Duodenal mucosa (tissue), 2 donors: ENCODE data around the gene ADK.

ENCODE experiments used
- H3K27ac ChIP-seq: one replicate; pipeline ENCODE4 v1.7.0; 2013; ENCODE audit warnings: low read depth, low read length
- H3K27me3 ChIP-seq, 2 donors: one replicate each; pipeline ENCODE4 v1.7.0; 2013; ENCODE audit warnings: low read length in 2 of 2, control low read depth in 1 of 2; ENCODE audit not compliant: insufficient read depth in 2 of 2, control insufficient read depth in 1 of 2
- H3K36me3 ChIP-seq, 2 donors: one replicate each; pipeline ENCODE4 v1.7.0; 2013; ENCODE audit warnings: low read length in 2 of 2, control low read depth in 1 of 2; ENCODE audit not compliant: insufficient read depth in 2 of 2, control insufficient read depth in 1 of 2
- H3K4me1 ChIP-seq, 2 donors: one replicate each; pipeline ENCODE4 v1.7.0; 2013; ENCODE audit warnings: low read length in 2 of 2, control low read depth in 1 of 2; ENCODE audit not compliant: insufficient read depth in 2 of 2, control insufficient read depth in 1 of 2
- H3K4me3 ChIP-seq, 2 donors: one replicate each; pipeline ENCODE4 v1.7.0; 2013; ENCODE audit warnings: low read length in 2 of 2, low read depth in 1 of 2
- H3K9ac ChIP-seq, 2 donors: one replicate each; pipeline ENCODE4 v1.7.0; 2013; ENCODE audit warnings: low read length in 2 of 2, low read depth in 1 of 2
- H3K9me3 ChIP-seq, 2 donors: one replicate each; pipeline ENCODE4 v1.7.0; 2013; ENCODE audit warnings: low read length in 2 of 2, control low read depth in 1 of 2; ENCODE audit not compliant: control insufficient read depth in 1 of 2

The ADK gene

DNA sequence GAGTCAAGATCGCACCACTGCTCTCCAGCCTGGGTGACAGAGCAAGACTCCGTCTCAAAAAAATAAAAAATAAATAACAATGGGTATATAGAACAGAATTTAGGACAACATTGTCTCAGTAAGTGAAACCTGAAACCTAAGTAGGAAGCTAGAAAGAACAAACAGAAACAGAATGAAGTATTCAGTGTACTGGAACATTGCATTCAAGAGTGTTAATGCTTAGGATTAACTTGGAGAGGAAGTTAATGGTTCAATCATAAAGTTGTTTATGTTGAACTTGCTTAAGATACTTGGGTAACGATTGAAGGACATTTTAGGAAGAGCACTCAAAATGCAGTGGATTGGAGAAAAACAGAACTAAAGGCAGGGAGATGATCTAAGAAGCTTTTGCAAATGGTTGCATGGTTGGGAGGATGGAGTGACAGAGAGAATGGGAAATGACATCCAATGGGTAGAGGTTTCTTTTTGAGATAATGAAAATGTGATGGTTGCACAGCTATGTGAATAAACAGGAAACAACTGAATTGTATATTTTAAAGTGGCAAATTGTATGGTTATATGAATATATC is 233.7 kb downstream of the ADK start:
- no peaks in the 10 kb centered on the region for H3K9me3 ChIP-seq
- no peaks in the 10 kb centered on the region for H3K36me3 ChIP-seq
- H3K27ac ChIP-seq: no peak overlapping the region
- no peak overlapping the region for H3K9ac ChIP-seq
- H3K4me3 ChIP-seq: no peak overlapping the region
- H3K4me1 ChIP-seq: no peaks in the 10 kb centered on the region
- H3K27me3 ChIP-seq: no peaks in the 10 kb centered on the region

DNA sequence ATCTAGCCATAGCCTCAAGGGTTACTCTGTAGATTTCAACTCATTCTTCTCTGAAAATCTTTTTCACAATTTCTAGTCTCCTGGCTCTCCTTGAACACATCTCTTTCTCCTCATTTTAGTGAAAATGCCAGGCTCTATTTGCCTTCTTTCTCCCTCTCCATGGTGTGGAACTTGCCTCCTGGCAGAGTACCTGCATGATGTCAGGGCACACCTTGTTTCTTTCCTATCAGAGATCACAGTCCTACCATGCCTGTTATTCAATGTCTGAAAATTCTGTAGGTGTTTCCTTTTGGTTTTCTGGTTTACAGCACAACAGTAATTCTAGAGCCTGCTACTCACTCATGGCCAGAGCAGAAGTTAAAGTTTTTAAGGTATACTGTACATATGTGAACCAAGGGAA is 237.8 kb downstream of the ADK start:
- Histone ChIP-seq H3K27me3 (no peaks in the 10 kb centered on the region), H3K9ac (no peak overlapping the region), H3K36me3 (no peaks in the 10 kb centered on the region), H3K4me1 (no peaks in the 10 kb centered on the region), H3K9me3 (no peaks in the 10 kb centered on the region), H3K4me3 (no peak overlapping the region), H3K27ac (no peak overlapping the region)

GRCh38 chr10:74391786-74392185 is 240.8 kb downstream of the ADK start:
- Histone ChIP-seq H3K36me3 (no peaks in the 10 kb centered on the region), H3K9ac (no peak overlapping the region), H3K27ac (no peak overlapping the region), H3K4me1 (no peaks in the 10 kb centered on the region), H3K4me3 (no peak overlapping the region), H3K9me3 (no peaks in the 10 kb centered on the region), H3K27me3 (no peaks in the 10 kb centered on the region)

- no peak overlapping the region for H3K27ac ChIP-seq
- H3K4me3 ChIP-seq: no peak overlapping the region
- no peaks in the 10 kb centered on the region for H3K4me1 ChIP-seq
- no peaks in the 10 kb centered on the region for H3K9me3 ChIP-seq
- H3K36me3 ChIP-seq: no peaks in the 10 kb centered on the region
- H3K9ac ChIP-seq: no peak overlapping the region
- H3K27me3 ChIP-seq: no peaks in the 10 kb centered on the region
Observed at GRCh38 chr10:74394416-74394969, 243.5 kb downstream of the ADK start.

- no peak overlapping the region for H3K4me3 ChIP-seq
- peaks cover 0 to 2% of the 10 kb centered on the region in 2 donors for H3K9me3 ChIP-seq
- H3K36me3 ChIP-seq: no peaks in the 10 kb centered on the region
- no peak overlapping the region for H3K27ac ChIP-seq
- H3K9ac ChIP-seq: no peak overlapping the region
- no peaks in the 10 kb centered on the region for H3K4me1 ChIP-seq
- no peaks in the 10 kb centered on the region for H3K27me3 ChIP-seq
Observed at GRCh38 chr10:74400186-74400585, 249.2 kb downstream of the ADK start.

DNA sequence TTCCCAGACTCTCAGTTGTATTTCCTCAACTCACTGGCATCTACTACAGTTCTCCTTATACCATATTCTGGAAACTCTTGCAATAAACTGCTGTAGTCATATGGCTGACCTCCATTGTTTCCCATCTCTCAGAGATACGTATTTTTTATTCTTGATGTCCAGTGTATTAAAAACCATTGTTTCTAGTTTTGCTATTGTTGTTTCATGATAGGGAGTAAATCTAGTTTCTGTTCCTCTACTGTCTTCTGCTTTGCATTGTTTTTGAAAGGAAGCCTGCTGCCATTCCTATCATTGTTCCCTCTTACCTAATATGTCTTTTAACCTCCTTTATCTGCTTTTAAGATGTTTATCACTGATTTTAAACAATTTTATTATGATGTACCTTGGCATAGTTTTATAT is 255.0 kb downstream of the ADK start:
- Histone ChIP-seq H3K4me1 (no peaks in the 10 kb centered on the region), H3K27ac (no peak overlapping the region), H3K36me3 (no peaks in the 10 kb centered on the region), H3K9me3 (peaks cover 0 to 2% of the 10 kb centered on the region in 2 donors), H3K4me3 (no peak overlapping the region), H3K27me3 (no peaks in the 10 kb centered on the region), H3K9ac (no peak overlapping the region)

DNA sequence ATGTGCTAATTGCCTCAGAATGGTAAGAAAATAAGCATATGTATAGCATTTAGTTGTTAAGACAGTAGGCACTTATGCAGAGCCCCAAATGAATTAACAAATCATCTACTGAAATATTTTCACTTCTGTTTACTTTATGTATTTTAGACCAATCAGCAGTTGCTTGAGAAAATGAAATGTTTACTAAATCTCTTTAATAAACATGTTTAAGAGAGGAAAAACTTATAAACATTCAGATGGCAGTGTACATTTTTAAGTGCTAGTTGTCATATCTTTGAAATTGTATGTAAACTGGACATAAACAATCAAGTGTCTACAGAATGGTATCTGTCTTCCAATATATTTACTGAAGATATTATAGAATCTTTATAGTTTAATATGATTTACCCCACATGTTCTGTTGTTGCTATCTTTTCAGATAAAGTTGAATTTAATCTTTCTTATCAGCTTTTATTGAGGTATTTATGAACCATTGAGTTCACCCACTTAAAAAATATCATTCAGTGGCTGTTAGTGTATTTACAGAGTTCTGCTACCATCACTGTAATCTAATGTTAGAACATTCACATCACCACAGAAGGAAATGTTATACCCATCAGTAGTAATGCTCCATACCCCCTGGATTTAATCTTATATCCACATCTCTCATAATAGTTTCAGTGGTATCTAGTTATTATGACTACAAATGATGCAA is 264.3 kb downstream of the ADK start:
- no peak overlapping the region for H3K4me3 ChIP-seq
- H3K4me1 ChIP-seq: no peaks in the 10 kb centered on the region
- no peak overlapping the region for H3K27ac ChIP-seq
- H3K27me3 ChIP-seq: no peaks in the 10 kb centered on the region
- no peak overlapping the region for H3K9ac ChIP-seq
- no peaks in the 10 kb centered on the region for H3K9me3 ChIP-seq
- H3K36me3 ChIP-seq: no peaks in the 10 kb centered on the region

DNA sequence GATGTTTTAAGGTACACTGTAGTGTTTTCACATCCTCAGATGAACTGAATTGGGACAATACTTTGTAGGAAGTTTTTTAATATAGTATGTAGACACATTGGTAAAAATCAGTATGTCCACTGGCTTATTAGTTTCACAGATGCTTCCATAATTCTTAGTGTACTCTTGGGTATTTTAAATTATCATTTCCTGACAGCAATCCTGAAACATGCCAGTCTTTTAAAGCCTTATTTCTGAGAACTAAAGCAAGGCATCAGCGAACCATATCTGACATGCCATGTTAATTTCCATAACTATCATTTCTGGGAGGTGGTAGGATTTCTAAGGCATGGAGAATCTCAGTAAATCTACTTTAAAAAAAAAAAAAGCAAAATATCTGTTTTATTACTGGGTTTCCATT is 266.4 kb downstream of the ADK start:
- Histone ChIP-seq H3K9me3 (no peaks in the 10 kb centered on the region), H3K4me3 (no peak overlapping the region), H3K9ac (no peak overlapping the region), H3K27ac (no peak overlapping the region), H3K27me3 (no peaks in the 10 kb centered on the region), H3K4me1 (no peaks in the 10 kb centered on the region), H3K36me3 (no peaks in the 10 kb centered on the region)

DNA sequence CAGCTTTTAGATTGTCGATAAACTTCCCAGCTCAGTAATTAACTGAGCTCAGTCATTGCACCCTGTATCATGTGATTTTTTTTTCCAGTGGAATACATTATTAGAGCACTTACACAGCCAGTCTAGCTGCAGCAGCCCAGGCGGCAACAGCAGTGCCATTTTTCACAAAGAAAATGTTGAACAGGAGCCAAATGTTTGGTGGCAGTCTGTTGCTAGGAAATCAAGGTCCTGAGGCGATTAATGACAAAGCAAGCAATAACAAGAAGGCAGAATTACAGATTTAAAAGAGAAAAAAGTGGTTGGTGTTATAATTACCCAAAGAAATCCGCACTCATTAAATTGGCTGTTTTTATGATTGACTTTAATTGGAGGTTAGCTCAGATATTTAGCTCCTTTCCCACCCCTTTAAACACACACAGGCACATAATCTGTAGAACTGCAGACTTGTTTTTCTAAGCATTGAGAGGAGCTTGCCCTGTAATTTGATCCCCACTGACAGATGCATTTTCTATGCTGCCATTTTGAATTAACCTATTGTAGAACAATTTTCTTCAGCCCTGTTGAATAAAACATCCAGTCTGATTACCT is 267.4 kb downstream of the ADK start:
- no peak overlapping the region for H3K27ac ChIP-seq
- H3K36me3 ChIP-seq: no peaks in the 10 kb centered on the region
- no peaks in the 10 kb centered on the region for H3K4me1 ChIP-seq
- no peak overlapping the region for H3K4me3 ChIP-seq
- no peaks in the 10 kb centered on the region for H3K9me3 ChIP-seq
- H3K27me3 ChIP-seq: no peaks in the 10 kb centered on the region
- H3K9ac ChIP-seq: no peak overlapping the region

- Histone ChIP-seq H3K36me3 (no peaks in the 10 kb centered on the region), H3K9ac (no peak overlapping the region), H3K27ac (no peak overlapping the region), H3K9me3 (no peaks in the 10 kb centered on the region), H3K4me3 (no peak overlapping the region), H3K4me1 (no peaks in the 10 kb centered on the region), H3K27me3 (no peaks in the 10 kb centered on the region)
Observed at GRCh38 chr10:74419491-74419951, 268.5 kb downstream of the ADK start.
